ENCODE measurements around the gene NAP1L1.

The NAP1L1 gene

DNA sequence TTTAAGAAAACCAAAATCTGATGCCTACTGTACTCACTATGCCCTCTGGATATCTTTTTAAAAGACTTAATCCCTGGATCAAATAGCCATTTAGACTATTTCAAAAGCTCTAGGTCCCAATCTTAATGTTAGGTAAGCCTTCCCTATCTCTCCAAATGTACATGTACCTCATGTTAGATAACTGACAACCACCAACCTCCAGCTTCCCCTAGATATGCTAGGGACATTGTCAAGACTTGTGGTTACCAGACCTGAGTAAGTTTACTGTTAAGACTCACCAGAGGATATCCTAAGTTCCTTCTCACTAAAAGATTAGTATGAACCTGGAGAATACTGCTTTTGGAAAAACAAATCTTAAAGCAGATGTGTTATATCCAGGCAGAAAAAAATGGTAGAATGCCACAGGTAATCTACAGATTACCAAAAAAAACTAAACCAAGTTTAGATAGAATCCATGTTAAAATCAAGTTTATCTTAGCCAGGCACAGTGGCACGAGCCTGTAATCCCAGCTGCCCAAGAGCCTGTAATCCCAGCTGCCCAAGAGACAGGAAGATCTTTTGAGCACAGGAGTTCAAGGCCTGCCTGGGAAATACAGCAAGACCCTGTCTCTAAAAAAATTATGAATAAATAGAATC is 9.7 kb downstream of the NAP1L1 start:
- peaks cover 0 to 17% (median 1%) of the 10 kb centered on the region in 5 experiments for H3K9me3 ChIP-seq (ENCODE audit: control extremely low read depth in 1 of 5, control insufficient read depth in 4 of 5, insufficient read depth in 2 of 5, low read depth in 1 of 5, low read length in 4 of 5)
- 73% methylated on average over 1 of the region's 1 CpG for WGBS (ENCODE audit: insufficient coverage)
- H3K4me3 ChIP-seq (ENCODE audit: control insufficient read depth in 1 of 7, extremely low read depth in 1 of 7, insufficient read depth in 4 of 7, low read depth in 2 of 7, low read length in 6 of 7), result no peak overlapping the region
- peaks cover 0 to 14% (median 11%) of the 10 kb centered on the region in 4 experiments for H3K4me1 ChIP-seq (ENCODE audit: control extremely low read depth in 1 of 4, control insufficient read depth in 4 of 4, insufficient read depth in 4 of 4, low read length in 3 of 4)
- peak; percentile 35 to 80 (median 60) for DNase-seq
- no peaks in the 10 kb centered on the region for H3K27me3 ChIP-seq (replicated peaks in 2 of 5; ENCODE audit: control insufficient read depth in 4 of 5, insufficient read depth in 5 of 5, low read length in 4 of 5)
- POLR2A ChIA-PET, result interaction anchor here (0.5 kb wide), 1 partner anchor 350 kb away, joined by 3 read pairs; no protein-coding TSS in a partner anchor
- H3K36me3 ChIP-seq (ENCODE audit: control insufficient read depth in 4 of 4, insufficient read depth in 4 of 4, low read length in 3 of 4), result peaks cover 5 to 48% (median 20%) of the 10 kb centered on the region in 4 experiments
- no peak overlapping the region for H3K27ac ChIP-seq (ENCODE audit: insufficient read depth in 1 of 2, low read depth in 1 of 2, low read length in 2 of 2, poor library complexity in 1 of 2, severe bottlenecking in 2 of 2)
- CTCF ChIA-PET, result interaction anchor here (0.6 to 0.9 kb wide), 3 partner anchors 21 to 1855 kb away, joined by 3 to 4 read pairs (median 3); no protein-coding TSS in a partner anchor

DNA sequence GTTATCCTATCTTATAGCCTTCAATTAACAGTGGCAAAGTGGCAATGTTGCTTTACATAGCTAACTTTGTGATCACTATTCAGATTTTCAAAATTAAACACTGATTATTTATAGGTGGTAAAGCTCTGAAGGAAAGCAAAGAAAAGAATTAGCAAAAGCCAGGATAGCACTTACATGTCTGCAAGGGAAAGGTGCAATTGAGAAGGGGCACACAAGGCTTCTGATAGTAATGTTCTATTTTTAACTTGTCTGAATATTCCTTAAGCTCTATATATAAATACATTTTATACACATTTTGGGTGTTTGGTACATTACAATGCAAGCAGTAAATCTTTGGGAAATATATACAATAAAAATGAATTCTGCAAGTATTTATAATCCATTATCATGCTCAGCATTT is 10.9 kb downstream of the NAP1L1 start:
- Histone ChIP-seq H3K4me3 (ENCODE audit: control insufficient read depth in 1 of 7, extremely low read depth in 1 of 7, insufficient read depth in 4 of 7, low read depth in 2 of 7, low read length in 6 of 7) (no peak overlapping the region), H3K36me3 (ENCODE audit: control insufficient read depth in 4 of 4, insufficient read depth in 4 of 4, low read length in 3 of 4) (peaks cover 8 to 48% (median 19%) of the 10 kb centered on the region in 4 experiments), H3K4me1 (ENCODE audit: control extremely low read depth in 1 of 4, control insufficient read depth in 4 of 4, insufficient read depth in 4 of 4, low read length in 3 of 4) (peaks cover 0 to 14% (median 11%) of the 10 kb centered on the region in 4 experiments), H3K27me3 (replicated peaks in 2 of 5; ENCODE audit: control insufficient read depth in 4 of 5, insufficient read depth in 5 of 5, low read length in 4 of 5) (no peaks in the 10 kb centered on the region), H3K9me3 (ENCODE audit: control extremely low read depth in 1 of 5, control insufficient read depth in 4 of 5, insufficient read depth in 2 of 5, low read depth in 1 of 5, low read length in 4 of 5) (peaks cover 0 to 6% (median 0%) of the 10 kb centered on the region in 5 experiments), H3K27ac (ENCODE audit: insufficient read depth in 1 of 2, low read depth in 1 of 2, low read length in 2 of 2, poor library complexity in 1 of 2, severe bottlenecking in 2 of 2) (no peak overlapping the region)
- ChIA-PET POLR2A (no interaction called here), CTCF (no interaction called here)
- DNase-seq, result no peak

DNA sequence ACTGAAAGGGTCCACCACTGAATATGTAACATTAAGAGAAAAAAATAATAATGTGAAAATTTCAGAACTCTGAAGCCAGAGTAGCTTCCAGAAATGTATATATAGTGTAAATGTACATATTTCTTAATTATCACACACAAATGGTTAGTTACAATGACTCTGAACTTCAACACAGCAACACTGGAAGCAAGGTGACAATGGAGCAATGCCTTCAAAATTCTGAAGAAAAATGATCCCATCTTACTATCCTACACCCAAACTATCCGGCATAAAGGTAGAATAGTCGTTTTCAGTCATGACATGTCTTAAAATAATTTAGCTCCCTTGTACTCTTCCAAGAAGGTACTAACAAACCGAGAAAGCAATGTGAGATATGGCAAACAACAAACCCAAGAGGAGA is 11.9 kb downstream of the NAP1L1 start:
- Histone ChIP-seq H3K27me3 (replicated peaks in 2 of 5; ENCODE audit: control insufficient read depth in 4 of 5, insufficient read depth in 5 of 5, low read length in 4 of 5) (no peaks in the 10 kb centered on the region), H3K4me1 (ENCODE audit: control extremely low read depth in 1 of 4, control insufficient read depth in 4 of 4, insufficient read depth in 4 of 4, low read length in 3 of 4) (peaks cover 0 to 14% (median 11%) of the 10 kb centered on the region in 4 experiments), H3K9me3 (ENCODE audit: control extremely low read depth in 1 of 5, control insufficient read depth in 4 of 5, insufficient read depth in 2 of 5, low read depth in 1 of 5, low read length in 4 of 5) (no peaks in the 10 kb centered on the region), H3K27ac (ENCODE audit: insufficient read depth in 1 of 2, low read depth in 1 of 2, low read length in 2 of 2, poor library complexity in 1 of 2, severe bottlenecking in 2 of 2) (no peak overlapping the region), H3K4me3 (ENCODE audit: control insufficient read depth in 1 of 7, extremely low read depth in 1 of 7, insufficient read depth in 4 of 7, low read depth in 2 of 7, low read length in 6 of 7) (no peak overlapping the region), H3K36me3 (ENCODE audit: control insufficient read depth in 4 of 4, insufficient read depth in 4 of 4, low read length in 3 of 4) (peaks cover 10 to 58% (median 23%) of the 10 kb centered on the region in 4 experiments)
- CTCF ChIA-PET, result interaction anchor here (0.7 to 1.1 kb wide), 2 partner anchors 42 to 738 kb away, joined by 3 read pairs; no protein-coding TSS in a partner anchor
- POLR2A ChIA-PET, result no interaction called here
- no CpG with 5 or more reads among the region's 3 CpGs for WGBS (ENCODE audit: insufficient coverage)
- DNase-seq, result no peak

DNA sequence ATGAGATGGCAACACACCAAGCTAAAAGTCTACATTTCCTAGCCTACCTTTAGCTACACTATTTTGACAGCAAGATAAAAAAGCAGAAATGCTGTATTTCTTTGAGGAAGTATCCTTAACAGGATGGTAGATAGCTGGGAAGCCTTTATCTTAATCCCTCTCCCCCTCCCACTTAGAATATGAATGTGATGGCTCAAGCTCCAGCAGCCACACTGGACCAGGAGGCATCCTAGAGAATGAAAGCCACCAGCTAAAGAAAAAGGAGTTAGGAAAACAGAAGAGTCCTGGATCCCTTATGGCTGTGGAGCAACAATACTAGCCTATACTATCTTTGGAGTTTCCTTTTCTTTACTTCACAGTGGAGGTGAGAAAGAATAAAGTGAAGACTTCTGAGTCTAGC is 15.1 kb downstream of the NAP1L1 start:
- H3K4me3 ChIP-seq (ENCODE audit: control insufficient read depth in 1 of 7, extremely low read depth in 1 of 7, insufficient read depth in 4 of 7, low read depth in 2 of 7, low read length in 6 of 7), result no peak overlapping the region
- peaks cover 0 to 23% (median 5%) of the 10 kb centered on the region in 5 experiments for H3K9me3 ChIP-seq (ENCODE audit: control extremely low read depth in 1 of 5, control insufficient read depth in 4 of 5, insufficient read depth in 2 of 5, low read depth in 1 of 5, low read length in 4 of 5)
- ChIA-PET CTCF (interaction anchor here (1.0 to 1.1 kb wide), 2 partner anchors 10 to 12 kb away, joined by 4 to 5 read pairs; no protein-coding TSS in a partner anchor), POLR2A (no interaction called here)
- peaks cover 22 to 81% (median 44%) of the 10 kb centered on the region in 4 experiments for H3K36me3 ChIP-seq (ENCODE audit: control insufficient read depth in 4 of 4, insufficient read depth in 4 of 4, low read length in 3 of 4)
- no peaks in the 10 kb centered on the region for H3K27me3 ChIP-seq (replicated peaks in 2 of 5; ENCODE audit: control insufficient read depth in 4 of 5, insufficient read depth in 5 of 5, low read length in 4 of 5)
- H3K4me1 ChIP-seq (ENCODE audit: control extremely low read depth in 1 of 4, control insufficient read depth in 4 of 4, insufficient read depth in 4 of 4, low read length in 3 of 4), result no peaks in the 10 kb centered on the region
- DNase-seq, result no peak
- no peak overlapping the region for H3K27ac ChIP-seq (ENCODE audit: insufficient read depth in 1 of 2, low read depth in 1 of 2, low read length in 2 of 2, poor library complexity in 1 of 2, severe bottlenecking in 2 of 2)

DNA sequence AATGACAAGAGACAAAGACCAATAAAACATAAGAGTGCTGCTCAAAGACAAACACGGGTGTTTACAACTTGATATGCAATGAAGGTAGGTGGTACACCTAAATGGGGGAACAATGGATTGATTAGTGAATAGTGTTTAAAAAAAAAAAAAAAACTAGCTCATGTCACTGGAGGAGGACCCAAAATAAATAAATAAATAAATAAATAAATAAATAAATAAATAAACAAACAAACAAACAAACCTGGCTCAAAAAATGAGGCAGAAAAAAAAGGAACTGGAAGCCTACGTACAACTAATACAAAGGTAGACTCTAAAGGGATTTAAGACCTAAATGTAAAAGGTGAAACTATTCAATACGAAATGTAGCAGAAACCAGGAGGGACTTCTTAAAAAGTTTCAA is 18.6 kb downstream of the NAP1L1 start:
- no CpG with 5 or more reads among the region's 3 CpGs for WGBS (ENCODE audit: insufficient coverage)
- CTCF ChIA-PET, result no interaction called here
- no peak for DNase-seq

DNA sequence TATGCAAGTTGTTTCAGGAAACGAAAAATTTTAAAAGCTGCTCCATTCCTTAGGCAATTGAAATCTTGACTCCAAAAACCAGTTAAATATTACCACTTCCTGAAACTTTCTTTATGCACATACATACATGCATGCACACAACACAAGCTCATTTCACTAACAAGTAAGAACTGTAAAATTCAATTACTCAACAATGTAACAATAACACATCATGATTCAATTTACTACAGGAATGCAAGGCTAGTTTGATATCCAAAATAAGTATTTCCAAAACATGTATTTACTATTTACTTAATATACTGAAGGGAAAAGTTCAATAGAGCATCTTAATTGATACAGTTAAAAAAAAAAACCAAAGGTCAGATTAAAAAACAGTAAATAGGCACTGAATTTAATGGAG is 19.6 kb downstream of the NAP1L1 start:
- H3K27me3 ChIP-seq (replicated peaks in 2 of 5; ENCODE audit: control insufficient read depth in 4 of 5, insufficient read depth in 5 of 5, low read length in 4 of 5), result no peaks in the 10 kb centered on the region
- H3K36me3 ChIP-seq (ENCODE audit: control insufficient read depth in 4 of 4, insufficient read depth in 4 of 4, low read length in 3 of 4), result peaks cover 17 to 80% (median 56%) of the 10 kb centered on the region in 4 experiments
- POLR2A ChIA-PET, result no interaction called here
- CTCF ChIA-PET, result interaction anchor here (1.3 kb wide), 1 partner anchor 16 kb away, joined by 5 read pairs; no protein-coding TSS in a partner anchor
- no peak overlapping the region for H3K4me3 ChIP-seq (ENCODE audit: control insufficient read depth in 1 of 7, extremely low read depth in 1 of 7, insufficient read depth in 4 of 7, low read depth in 2 of 7, low read length in 6 of 7)
- peaks cover 0 to 23% (median 5%) of the 10 kb centered on the region in 5 experiments for H3K9me3 ChIP-seq (ENCODE audit: control extremely low read depth in 1 of 5, control insufficient read depth in 4 of 5, insufficient read depth in 2 of 5, low read depth in 1 of 5, low read length in 4 of 5)
- peak in 2 of 3 donors; percentile 34 to 35 for DNase-seq
- H3K27ac ChIP-seq (ENCODE audit: insufficient read depth in 1 of 2, low read depth in 1 of 2, low read length in 2 of 2, poor library complexity in 1 of 2, severe bottlenecking in 2 of 2), result no peak overlapping the region
- WGBS (ENCODE audit: insufficient coverage), result 100% methylated on average over 1 of the region's 1 CpG
- H3K4me1 ChIP-seq (ENCODE audit: control extremely low read depth in 1 of 4, control insufficient read depth in 4 of 4, insufficient read depth in 4 of 4, low read length in 3 of 4), result no peaks in the 10 kb centered on the region

More for the DNA sequence above, 18.6 kb downstream of the NAP1L1 start:
- H3K27me3 ChIP-seq (replicated peaks in 2 of 5; ENCODE audit: control insufficient read depth in 4 of 5, insufficient read depth in 5 of 5, low read length in 4 of 5), result no peaks in the 10 kb centered on the region
- H3K9me3 ChIP-seq (ENCODE audit: control extremely low read depth in 1 of 5, control insufficient read depth in 4 of 5, insufficient read depth in 2 of 5, low read depth in 1 of 5, low read length in 4 of 5), result peaks cover 0 to 23% (median 5%) of the 10 kb centered on the region in 5 experiments
- POLR2A ChIA-PET, result no interaction called here
- H3K4me3 ChIP-seq (ENCODE audit: control insufficient read depth in 1 of 7, extremely low read depth in 1 of 7, insufficient read depth in 4 of 7, low read depth in 2 of 7, low read length in 6 of 7), result no peak overlapping the region
- no peak overlapping the region for H3K27ac ChIP-seq (ENCODE audit: insufficient read depth in 1 of 2, low read depth in 1 of 2, low read length in 2 of 2, poor library complexity in 1 of 2, severe bottlenecking in 2 of 2)
- no peaks in the 10 kb centered on the region for H3K4me1 ChIP-seq (ENCODE audit: control extremely low read depth in 1 of 4, control insufficient read depth in 4 of 4, insufficient read depth in 4 of 4, low read length in 3 of 4)
- peaks cover 23 to 84% (median 57%) of the 10 kb centered on the region in 4 experiments for H3K36me3 ChIP-seq (ENCODE audit: control insufficient read depth in 4 of 4, insufficient read depth in 4 of 4, low read length in 3 of 4)

DNA sequence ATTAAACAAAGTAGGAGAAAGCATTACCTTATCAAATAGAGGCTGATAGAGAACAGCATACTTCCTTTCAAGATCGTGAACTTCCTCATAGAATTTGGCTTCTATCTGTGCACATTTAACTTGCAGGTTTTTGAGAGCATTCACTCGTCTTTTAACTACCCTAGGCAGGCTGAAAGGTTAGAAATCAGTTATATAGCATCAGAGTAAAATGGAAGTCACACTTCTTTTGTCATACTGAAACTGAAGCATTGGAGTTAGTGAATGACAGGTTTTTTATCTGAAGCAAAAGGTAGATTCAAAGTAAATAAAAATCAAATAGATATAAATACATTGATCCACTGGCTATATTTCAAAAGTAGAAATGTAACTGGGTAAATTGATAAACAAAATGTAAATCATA is 24.4 kb downstream of the NAP1L1 start:
- DNase-seq, result peak in 1 of 3 donors; percentile 24
- Histone ChIP-seq H3K9me3 (ENCODE audit: control extremely low read depth in 1 of 5, control insufficient read depth in 4 of 5, insufficient read depth in 2 of 5, low read depth in 1 of 5, low read length in 4 of 5) (peaks cover 0 to 7% (median 0%) of the 10 kb centered on the region in 5 experiments), H3K36me3 (ENCODE audit: control insufficient read depth in 4 of 4, insufficient read depth in 4 of 4, low read length in 3 of 4) (peaks cover 18 to 74% (median 50%) of the 10 kb centered on the region in 4 experiments), H3K27me3 (replicated peaks in 2 of 5; ENCODE audit: control insufficient read depth in 4 of 5, insufficient read depth in 5 of 5, low read length in 4 of 5) (no peaks in the 10 kb centered on the region), H3K4me1 (ENCODE audit: control extremely low read depth in 1 of 4, control insufficient read depth in 4 of 4, insufficient read depth in 4 of 4, low read length in 3 of 4) (no peaks in the 10 kb centered on the region), H3K27ac (ENCODE audit: insufficient read depth in 1 of 2, low read depth in 1 of 2, low read length in 2 of 2, poor library complexity in 1 of 2, severe bottlenecking in 2 of 2) (no peak overlapping the region), H3K4me3 (ENCODE audit: control insufficient read depth in 1 of 7, extremely low read depth in 1 of 7, insufficient read depth in 4 of 7, low read depth in 2 of 7, low read length in 6 of 7) (no peak overlapping the region)
- ChIA-PET POLR2A (no interaction called here), CTCF (no interaction called here)
- no CpG with 5 or more reads among the region's 2 CpGs for WGBS (ENCODE audit: insufficient coverage)
